Transverse colon (tissue), 4 donors: Measurements from ENCODE around the gene MTMR12.

ENCODE experiments used
- EP300 ChIP-seq: sonication (generic); formaldehyde crosslinking; IDR thresholded peaks from one replicate; pipeline ENCODE4 v1.6.1; 2017; ENCODE audit warnings: antibody characterized with exemption, low read depth
- POLR2A ChIP-seq: fragments of 450-650 bp; IDR thresholded peaks from one replicate; pipeline ENCODE4 v1.6.1; 2016; ENCODE audit warnings: antibody characterized with exemption, mild to moderate bottlenecking, moderate library complexity
- POLR2AphosphoS5 ChIP-seq, 3 donors: sonication (generic); formaldehyde crosslinking; IDR thresholded peaks; one replicate each; pipeline ENCODE4 v1.6.1; 2016; ENCODE audit warnings: antibody characterized with exemption in 3 of 3
- TF ChIP-seq, protein P1 (sequence below), 5 experiments: fragments of 200-600 bp in 3 of 5; fragments of 450-650 bp in 2 of 5; sonication (generic) in 3 of 5; IDR thresholded peaks; 1 replicate in 2 of 5; 2 replicates in 3 of 5; pipeline ENCODE4 v1.5.1; 2016 to 2017; ENCODE audit warnings: antibody characterized with exemption in 5 of 5, inconsistent platforms in 3 of 5, mild to moderate bottlenecking in 2 of 5, moderate library complexity in 1 of 5

- TF ChIP-seq, protein P1, sequence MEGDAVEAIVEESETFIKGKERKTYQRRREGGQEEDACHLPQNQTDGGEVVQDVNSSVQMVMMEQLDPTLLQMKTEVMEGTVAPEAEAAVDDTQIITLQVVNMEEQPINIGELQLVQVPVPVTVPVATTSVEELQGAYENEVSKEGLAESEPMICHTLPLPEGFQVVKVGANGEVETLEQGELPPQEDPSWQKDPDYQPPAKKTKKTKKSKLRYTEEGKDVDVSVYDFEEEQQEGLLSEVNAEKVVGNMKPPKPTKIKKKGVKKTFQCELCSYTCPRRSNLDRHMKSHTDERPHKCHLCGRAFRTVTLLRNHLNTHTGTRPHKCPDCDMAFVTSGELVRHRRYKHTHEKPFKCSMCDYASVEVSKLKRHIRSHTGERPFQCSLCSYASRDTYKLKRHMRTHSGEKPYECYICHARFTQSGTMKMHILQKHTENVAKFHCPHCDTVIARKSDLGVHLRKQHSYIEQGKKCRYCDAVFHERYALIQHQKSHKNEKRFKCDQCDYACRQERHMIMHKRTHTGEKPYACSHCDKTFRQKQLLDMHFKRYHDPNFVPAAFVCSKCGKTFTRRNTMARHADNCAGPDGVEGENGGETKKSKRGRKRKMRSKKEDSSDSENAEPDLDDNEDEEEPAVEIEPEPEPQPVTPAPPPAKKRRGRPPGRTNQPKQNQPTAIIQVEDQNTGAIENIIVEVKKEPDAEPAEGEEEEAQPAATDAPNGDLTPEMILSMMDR (IDR thresholded peaks at IDR 0.05): no peak
- TF ChIP-seq EP300 (no peak), POLR2A (no peak), POLR2AphosphoS5 (IDR thresholded peaks at IDR 0.05) (no peak)
These were observed 34.9 kb downstream of the MTMR12 start for GRCh38 chr5:32277798-32278197.
